Gastroesophageal sphincter (tissue), 4 donors: ENCODE results near the gene PCK1. TPM values are rescaled to one million over a fixed set of nuclear protein-coding genes. Genes with fewer than 3 reads are reported as not detected.

ENCODE experiments used
- ATAC-seq: fragments of 150-250 bp; one replicate; pipeline ENCODE4 v1.9.1; 2016; ENCODE audit warnings: mild to moderate bottlenecking, moderate library complexity
- H3K27ac ChIP-seq, 4 donors: fragments of 200-600 bp; sonication (generic) in 3 of 4; 1 replicate in 3 of 4; 2 replicates in 1 of 4; pipeline ENCODE4 v1.5.1; 2016 to 2019
- H3K27me3 ChIP-seq: fragments of 200-600 bp; sonication (generic); one replicate; pipeline ENCODE4 v1.5.1; 2019
- H3K36me3 ChIP-seq, 2 donors: fragments of 200-600 bp; sonication (generic); one replicate each; pipeline ENCODE4 v1.5.1; 2019; ENCODE audit warnings: control low read depth in 1 of 2
- H3K4me1 ChIP-seq, 3 donors: fragments of 200-600 bp; sonication (generic); 1 replicate in 2 of 3; 2 replicates in 1 of 3; pipeline ENCODE4 v1.5.1; 2016 to 2019; ENCODE audit warnings: control low read depth in 2 of 3
- H3K4me3 ChIP-seq, 2 donors: fragments of 200-600 bp; sonication (generic); one replicate each; pipeline ENCODE4 v1.5.1; 2019; ENCODE audit warnings: mild to moderate bottlenecking in 1 of 2, moderate library complexity in 1 of 2
- H3K9me3 ChIP-seq, 3 donors: fragments of 200-600 bp; sonication (generic); one replicate each; pipeline ENCODE4 v1.5.1; 2017 to 2019; ENCODE audit warnings: control low read depth in 2 of 3
- EP300 ChIP-seq: sonication (generic); formaldehyde crosslinking; IDR thresholded peaks from one replicate; pipeline ENCODE4 v1.6.1; 2017; ENCODE audit warnings: antibody characterized with exemption, mild to moderate bottlenecking
- POLR2A ChIP-seq, 2 donors: fragments of 450-650 bp; IDR thresholded peaks; one replicate each; pipeline ENCODE4 v1.6.1; 2017; ENCODE audit warnings: antibody characterized with exemption in 2 of 2, mild to moderate bottlenecking in 2 of 2, moderate library complexity in 1 of 2
- POLR2AphosphoS5 ChIP-seq: sonication (generic); formaldehyde crosslinking; IDR thresholded peaks from one replicate; pipeline ENCODE4 v1.6.1; 2017; ENCODE audit warnings: antibody characterized with exemption
- WGBS, 2 donors: methylation state at CpG; one replicate each; pipeline ENCODE4 v1.1.5; 2018; ENCODE audit warnings: low coverage in 1 of 2; 5-methylcytosine and 5-hydroxymethylcytosine counted together
- total RNA-seq, 4 donors: library from RNA; depleted of rRNA; stranded (reverse); fragments of >200 nt; gene quantifications; one replicate each; pipeline ENCODE4 v1.1.0, GENCODE V29; 2016
- TF ChIP-seq, protein P1 (sequence below), 4 experiments: fragments of 200-600 bp in 2 of 4; fragments of 450-650 bp in 2 of 4; sonication (generic) in 1 of 4; IDR thresholded peaks; one replicate each; pipeline ENCODE4 v1.5.1; 2017 to 2019; ENCODE audit warnings: antibody characterized with exemption in 4 of 4, mild to moderate bottlenecking in 2 of 4, moderate library complexity in 2 of 4

Gene PCK1
- total RNA-seq, 4 donors from 2014 or later: 0.15 to 3.2 (median 0.23) TPM

DNA sequence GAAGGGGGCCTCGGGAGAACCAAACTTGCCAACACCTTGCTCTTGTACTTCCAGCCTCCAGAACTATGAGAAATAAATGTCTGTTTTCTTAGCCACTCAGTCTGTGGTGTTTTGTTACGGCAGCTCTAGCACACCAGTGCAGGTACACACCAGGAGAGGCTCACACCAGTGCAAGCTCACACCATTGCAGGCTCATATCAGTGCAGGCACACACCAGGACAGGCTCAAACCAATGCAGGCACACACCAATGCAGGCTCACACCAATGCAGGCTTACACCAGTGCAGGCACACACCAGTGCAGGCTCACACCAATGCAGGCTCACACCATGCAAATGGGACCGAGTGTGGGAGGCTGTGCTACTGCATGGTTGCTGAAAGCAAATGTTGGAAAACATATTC is 31.1 kb upstream of the PCK1 start:
- TF ChIP-seq, protein P1, sequence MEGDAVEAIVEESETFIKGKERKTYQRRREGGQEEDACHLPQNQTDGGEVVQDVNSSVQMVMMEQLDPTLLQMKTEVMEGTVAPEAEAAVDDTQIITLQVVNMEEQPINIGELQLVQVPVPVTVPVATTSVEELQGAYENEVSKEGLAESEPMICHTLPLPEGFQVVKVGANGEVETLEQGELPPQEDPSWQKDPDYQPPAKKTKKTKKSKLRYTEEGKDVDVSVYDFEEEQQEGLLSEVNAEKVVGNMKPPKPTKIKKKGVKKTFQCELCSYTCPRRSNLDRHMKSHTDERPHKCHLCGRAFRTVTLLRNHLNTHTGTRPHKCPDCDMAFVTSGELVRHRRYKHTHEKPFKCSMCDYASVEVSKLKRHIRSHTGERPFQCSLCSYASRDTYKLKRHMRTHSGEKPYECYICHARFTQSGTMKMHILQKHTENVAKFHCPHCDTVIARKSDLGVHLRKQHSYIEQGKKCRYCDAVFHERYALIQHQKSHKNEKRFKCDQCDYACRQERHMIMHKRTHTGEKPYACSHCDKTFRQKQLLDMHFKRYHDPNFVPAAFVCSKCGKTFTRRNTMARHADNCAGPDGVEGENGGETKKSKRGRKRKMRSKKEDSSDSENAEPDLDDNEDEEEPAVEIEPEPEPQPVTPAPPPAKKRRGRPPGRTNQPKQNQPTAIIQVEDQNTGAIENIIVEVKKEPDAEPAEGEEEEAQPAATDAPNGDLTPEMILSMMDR (IDR thresholded peaks at IDR 0.05): no peak
- TF ChIP-seq POLR2AphosphoS5: no peak
- no peak for TF ChIP-seq POLR2A (IDR thresholded peaks at IDR 0.05)
- no peak for TF ChIP-seq EP300
- 76 to 90% methylated on average over 2 to 3 of the region's 3 CpGs for WGBS, 2 donors

DNA sequence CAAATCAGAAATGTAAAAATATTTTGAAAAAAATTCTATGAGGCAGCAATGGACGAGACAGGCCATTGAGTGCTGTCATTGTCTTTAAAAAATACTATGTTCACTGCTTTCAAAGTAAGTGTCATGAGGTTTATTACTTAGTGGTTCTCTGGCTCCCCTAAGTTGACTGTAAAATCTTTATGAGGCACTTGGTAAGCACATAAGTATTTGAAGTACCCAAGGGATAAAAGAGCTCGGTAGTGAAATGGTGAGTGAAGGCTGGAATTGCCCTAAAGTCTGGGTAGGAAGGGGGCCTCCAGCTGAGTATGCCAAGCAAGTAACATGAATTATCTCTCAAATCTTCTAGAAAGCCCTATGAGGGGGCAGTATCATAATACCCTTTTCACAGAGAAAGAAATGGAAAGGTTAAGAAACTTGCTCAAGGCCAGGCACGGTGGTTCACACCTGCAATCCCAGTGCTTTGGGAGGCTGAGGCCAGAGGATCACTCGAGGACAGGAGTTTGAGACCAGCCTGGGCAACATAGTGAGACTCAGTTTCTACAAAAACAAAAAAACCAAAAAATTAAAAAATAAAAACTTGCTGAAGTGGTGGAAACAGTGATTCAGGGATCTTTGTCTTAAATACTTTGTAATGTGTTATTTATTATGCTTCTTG is 30.5 kb upstream of the PCK1 start:
- ATAC-seq: no peak
- 78 to 82% methylated on average over 4 of the region's 4 CpGs for WGBS, 2 donors

More for the DNA sequence above, 31.1 kb upstream of the PCK1 start:
- Histone ChIP-seq H3K36me3 (no peaks in the 10 kb centered on the region), H3K9me3 (no peaks in the 10 kb centered on the region), H3K27ac (no peak overlapping the region), H3K27me3 (no peaks in the 10 kb centered on the region), H3K4me1 (peaks cover 0 to 11% (median 0%) of the 10 kb centered on the region in 3 donors), H3K4me3 (no peak overlapping the region)
- ATAC-seq: no peak

DNA sequence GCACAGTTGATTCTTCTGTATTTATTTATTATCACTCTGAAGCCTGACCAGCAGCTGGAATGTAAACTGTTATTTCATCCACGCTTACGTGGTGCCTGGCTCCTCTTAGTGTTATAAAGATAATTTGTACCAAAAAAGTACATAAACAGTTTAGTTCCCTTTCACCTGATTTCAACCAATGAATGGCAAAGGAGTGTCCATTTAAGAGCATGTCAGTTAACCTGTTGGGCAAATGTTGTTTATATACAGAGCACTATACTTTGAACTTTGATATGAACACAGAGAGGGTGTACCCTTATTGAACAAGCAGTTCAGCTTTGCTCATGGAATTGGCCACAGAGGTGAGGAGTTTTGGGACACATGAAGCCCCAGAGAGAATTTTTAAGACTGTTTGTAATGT is 28.8 kb upstream of the PCK1 start:
- Histone ChIP-seq H3K27ac (no peak overlapping the region), H3K4me1 (peaks cover 0 to 11% (median 0%) of the 10 kb centered on the region in 3 donors), H3K36me3 (no peaks in the 10 kb centered on the region), H3K27me3 (peaks cover 4% of the 10 kb centered on the region), H3K4me3 (no peak overlapping the region), H3K9me3 (peaks cover 0 to 15% (median 0%) of the 10 kb centered on the region in 3 donors)
- ATAC-seq: no peak
- WGBS, 2 donors: 41 to 59% methylated on average over 2 of the region's 2 CpGs
- TF ChIP-seq, protein P1 (IDR thresholded peaks at IDR 0.05): no peak
- TF ChIP-seq EP300: no peak
- TF ChIP-seq POLR2A (IDR thresholded peaks at IDR 0.05): no peak

More for the DNA sequence above, 30.5 kb upstream of the PCK1 start:
- H3K9me3 ChIP-seq: no peaks in the 10 kb centered on the region
- H3K4me1 ChIP-seq: peaks cover 0 to 11% (median 0%) of the 10 kb centered on the region in 3 donors
- no peak overlapping the region for H3K4me3 ChIP-seq
- H3K27me3 ChIP-seq: peaks cover 4% of the 10 kb centered on the region
- no peaks in the 10 kb centered on the region for H3K36me3 ChIP-seq
- no peak overlapping the region for H3K27ac ChIP-seq
- TF ChIP-seq, protein P1 (IDR thresholded peaks at IDR 0.05): no peak
- TF ChIP-seq POLR2A (IDR thresholded peaks at IDR 0.05): no peak
- no peak for TF ChIP-seq EP300
- no peak for TF ChIP-seq POLR2AphosphoS5

DNA sequence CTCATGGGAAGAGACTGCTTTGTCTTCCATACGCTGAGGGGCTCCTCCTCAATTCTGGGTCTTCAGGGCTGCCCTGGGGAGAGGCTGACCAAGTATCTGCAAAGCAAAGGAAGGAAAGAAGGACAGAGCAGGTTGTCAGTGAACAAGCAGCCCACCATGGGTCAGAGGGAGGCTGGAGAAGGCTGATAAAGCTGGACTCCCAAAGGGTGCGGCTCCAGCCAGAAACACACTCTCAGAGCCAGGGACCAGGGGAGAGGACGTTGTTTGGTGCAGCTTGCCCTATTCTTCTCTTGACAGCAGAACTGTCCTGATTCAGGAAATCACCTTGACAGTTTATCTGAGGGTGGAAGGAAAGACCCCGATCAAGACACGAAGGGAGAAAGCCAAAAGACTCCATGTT is 25.6 kb upstream of the PCK1 start:
- H3K9me3 ChIP-seq: peaks cover 0 to 28% (median 0%) of the 10 kb centered on the region in 3 donors
- H3K4me3 ChIP-seq: no peak overlapping the region
- H3K27me3 ChIP-seq: peaks cover 8% of the 10 kb centered on the region
- TF ChIP-seq POLR2A (IDR thresholded peaks at IDR 0.05): no peak
- TF ChIP-seq, protein P1 (IDR thresholded peaks at IDR 0.05): no peak
- no peak for TF ChIP-seq EP300
- no peak for TF ChIP-seq POLR2AphosphoS5
- no peaks in the 10 kb centered on the region for H3K36me3 ChIP-seq
- WGBS, 2 donors: 52 to 79% methylated on average over 4 to 5 of the region's 5 CpGs
- no peak for ATAC-seq
- no peak overlapping the region for H3K27ac ChIP-seq
- H3K4me1 ChIP-seq: peaks cover 0 to 11% (median 0%) of the 10 kb centered on the region in 3 donors

DNA sequence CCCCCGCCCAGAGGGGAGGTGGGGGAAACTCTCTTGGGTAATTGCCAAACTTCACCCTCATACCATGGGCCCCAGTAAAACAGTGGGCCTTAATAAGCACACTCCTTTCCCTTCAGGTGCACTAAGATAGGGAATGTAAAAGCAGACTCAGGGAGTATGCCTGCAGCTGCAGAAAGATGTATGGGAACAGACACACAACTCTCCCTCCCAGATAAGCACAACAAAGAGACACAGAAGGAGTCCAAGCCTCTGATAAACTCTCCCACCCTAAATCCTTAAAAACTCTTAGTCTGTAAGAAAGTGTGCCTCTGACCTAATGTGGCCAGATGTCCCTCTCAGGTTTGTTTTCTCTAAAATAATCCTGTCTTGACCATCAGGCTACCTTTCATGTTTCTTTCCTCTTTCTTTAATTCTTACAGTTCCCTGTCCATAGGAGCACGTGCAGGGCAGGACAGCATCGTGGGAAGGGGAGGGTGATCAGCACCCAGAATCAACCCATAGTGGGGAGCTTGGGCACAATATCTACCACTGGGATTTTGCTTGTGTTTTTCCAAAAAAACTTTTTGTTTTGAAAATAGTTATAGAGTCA is 24.7 kb upstream of the PCK1 start:
- ATAC-seq: no peak
- H3K4me3 ChIP-seq: no peak overlapping the region
- H3K36me3 ChIP-seq: no peaks in the 10 kb centered on the region
- no peak overlapping the region for H3K27ac ChIP-seq
- no peak for TF ChIP-seq POLR2A (IDR thresholded peaks at IDR 0.05)
- TF ChIP-seq, protein P1 (IDR thresholded peaks at IDR 0.05): no peak
- no peak for TF ChIP-seq POLR2AphosphoS5
- TF ChIP-seq EP300: no peak
- WGBS, 2 donors: 57 to 68% methylated on average over 2 to 3 of the region's 3 CpGs
- H3K4me1 ChIP-seq: peaks cover 0 to 11% (median 0%) of the 10 kb centered on the region in 3 donors
- H3K27me3 ChIP-seq: peaks cover 8% of the 10 kb centered on the region
- H3K9me3 ChIP-seq: peaks cover 0 to 28% (median 0%) of the 10 kb centered on the region in 3 donors
